Transverse colon (tissue), 4 donors: ENCODE results near the gene CACNA1E. TPM values are rescaled to one million over a fixed set of nuclear protein-coding genes. Genes with fewer than 3 reads are reported as not detected.

Experiments used
- DNase-seq: peaks from one replicate; pipeline ENCODE4 v3.0.0-alpha.2; 2019
- H3K27ac ChIP-seq, 4 donors: fragments of 200-600 bp; sonication (generic); 2 replicates each; pipeline ENCODE4 v1.5.1; 2016 to 2018; ENCODE audit warnings: inconsistent platforms in 4 of 4
- H3K27me3 ChIP-seq: fragments of 200-600 bp; sonication (generic); 2 replicates; pipeline ENCODE4 v1.5.1; 2017; ENCODE audit warnings: inconsistent platforms
- H3K36me3 ChIP-seq, 4 donors: fragments of 200-600 bp; sonication (generic); 2 replicates each; pipeline ENCODE4 v1.5.1; 2017 to 2019; ENCODE audit warnings: inconsistent platforms in 4 of 4
- H3K4me1 ChIP-seq, 4 donors: fragments of 200-600 bp; sonication (generic); 2 replicates each; pipeline ENCODE4 v1.5.1; 2017 to 2020; ENCODE audit warnings: inconsistent platforms in 4 of 4
- H3K4me3 ChIP-seq, 4 donors: fragments of 200-600 bp; sonication (generic); 1 replicate in 1 of 4; 2 replicates in 3 of 4; pipeline versions ENCODE4 v1.5.1 to v1.6.1; 2017 to 2019; ENCODE audit warnings: inconsistent platforms in 4 of 4
- H3K9me3 ChIP-seq, 2 donors: fragments of 200-600 bp; sonication (generic); 2 replicates each; pipeline ENCODE4 v1.5.1; 2017 to 2019; ENCODE audit warnings: inconsistent platforms in 2 of 2
- EP300 ChIP-seq: sonication (generic); formaldehyde crosslinking; IDR thresholded peaks from one replicate; pipeline ENCODE4 v1.6.1; 2017; ENCODE audit warnings: antibody characterized with exemption, low read depth
- POLR2A ChIP-seq: fragments of 450-650 bp; IDR thresholded peaks from one replicate; pipeline ENCODE4 v1.6.1; 2016; ENCODE audit warnings: antibody characterized with exemption, mild to moderate bottlenecking, moderate library complexity
- POLR2AphosphoS5 ChIP-seq, 3 donors: sonication (generic); formaldehyde crosslinking; IDR thresholded peaks; one replicate each; pipeline ENCODE4 v1.6.1; 2016; ENCODE audit warnings: antibody characterized with exemption in 3 of 3
- WGBS, 2 donors: methylation state at CpG; one replicate each; pipeline ENCODE4 v1.1.5; 2018; ENCODE audit warnings: low coverage in 1 of 2; 5-methylcytosine and 5-hydroxymethylcytosine counted together
- in situ Hi-C, 4 donors: fragments of 200-750 bp; cut with MboI; loops; one replicate each; pipeline versions ENCODE4 v1.15.0 to v1.15.1; 2017; ENCODE audit warnings: low sequenced_read_pairs in 3 of 4, low pct_ligation_motif_present in 1 of 4, low pct_unique_long_range_greater_than_20kb in 1 of 4
- intact Hi-C: fragments of 100-400 bp; cut with DNase I; formaldehyde crosslinking; loops from one replicate; pipeline ENCODE4 v1.15.1; 2023; ENCODE audit warnings: low total_unique reads
- total RNA-seq, 4 donors: library from RNA; depleted of rRNA; stranded (reverse); fragments of >200 nt; gene quantifications; one replicate each; pipeline ENCODE4 v1.1.0, GENCODE V29; 2016
- TF ChIP-seq, protein P1 (sequence below), 5 experiments: fragments of 200-600 bp in 3 of 5; fragments of 450-650 bp in 2 of 5; sonication (generic) in 3 of 5; IDR thresholded peaks; 1 replicate in 2 of 5; 2 replicates in 3 of 5; pipeline ENCODE4 v1.5.1; 2016 to 2017; ENCODE audit warnings: antibody characterized with exemption in 5 of 5, inconsistent platforms in 3 of 5, mild to moderate bottlenecking in 2 of 5, moderate library complexity in 1 of 5

The CACNA1E gene
- total RNA-seq, 4 donors from 2014 or later = under 0.01 to 0.16 (median 0.14) TPM; not detected in 1

DNA sequence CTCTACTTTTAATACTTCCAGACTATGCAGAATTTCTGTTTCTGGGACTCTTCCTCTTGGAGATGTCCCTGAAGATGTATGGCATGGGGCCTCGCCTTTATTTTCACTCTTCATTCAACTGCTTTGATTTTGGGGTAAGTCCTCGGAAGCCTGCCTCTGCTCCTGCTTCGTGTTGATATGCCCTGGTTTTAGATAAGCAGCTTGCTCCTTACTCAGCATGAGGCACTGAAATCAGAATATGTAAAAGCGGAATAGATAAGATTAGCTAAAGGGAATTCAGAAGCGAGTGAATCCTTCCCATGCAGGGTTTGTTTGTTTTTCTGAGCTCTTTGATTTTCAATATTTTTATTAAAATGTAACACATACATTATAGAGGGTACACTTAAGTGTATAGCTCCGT, 234.7 kb downstream of the CACNA1E start:
- H3K4me1 ChIP-seq = no peaks in the 10 kb centered on the region
- intact Hi-C loops = no loop called here
- H3K9me3 ChIP-seq = no peaks in the 10 kb centered on the region
- in situ Hi-C loops = no loop called here
- no peak overlapping the region for H3K4me3 ChIP-seq
- H3K36me3 ChIP-seq = no peaks in the 10 kb centered on the region
- DNase-seq = no peak
- TF ChIP-seq EP300 (no peak), POLR2AphosphoS5 (IDR thresholded peaks at IDR 0.05) (no peak), POLR2A (no peak)
- TF ChIP-seq, protein P1, sequence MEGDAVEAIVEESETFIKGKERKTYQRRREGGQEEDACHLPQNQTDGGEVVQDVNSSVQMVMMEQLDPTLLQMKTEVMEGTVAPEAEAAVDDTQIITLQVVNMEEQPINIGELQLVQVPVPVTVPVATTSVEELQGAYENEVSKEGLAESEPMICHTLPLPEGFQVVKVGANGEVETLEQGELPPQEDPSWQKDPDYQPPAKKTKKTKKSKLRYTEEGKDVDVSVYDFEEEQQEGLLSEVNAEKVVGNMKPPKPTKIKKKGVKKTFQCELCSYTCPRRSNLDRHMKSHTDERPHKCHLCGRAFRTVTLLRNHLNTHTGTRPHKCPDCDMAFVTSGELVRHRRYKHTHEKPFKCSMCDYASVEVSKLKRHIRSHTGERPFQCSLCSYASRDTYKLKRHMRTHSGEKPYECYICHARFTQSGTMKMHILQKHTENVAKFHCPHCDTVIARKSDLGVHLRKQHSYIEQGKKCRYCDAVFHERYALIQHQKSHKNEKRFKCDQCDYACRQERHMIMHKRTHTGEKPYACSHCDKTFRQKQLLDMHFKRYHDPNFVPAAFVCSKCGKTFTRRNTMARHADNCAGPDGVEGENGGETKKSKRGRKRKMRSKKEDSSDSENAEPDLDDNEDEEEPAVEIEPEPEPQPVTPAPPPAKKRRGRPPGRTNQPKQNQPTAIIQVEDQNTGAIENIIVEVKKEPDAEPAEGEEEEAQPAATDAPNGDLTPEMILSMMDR (IDR thresholded peaks at IDR 0.05) = no peak
- WGBS, 2 donors = 52 to 65% methylated on average over 3 to 6 of the region's 6 CpGs
- H3K27me3 ChIP-seq = no peaks in the 10 kb centered on the region
- H3K27ac ChIP-seq = no peak overlapping the region

DNA sequence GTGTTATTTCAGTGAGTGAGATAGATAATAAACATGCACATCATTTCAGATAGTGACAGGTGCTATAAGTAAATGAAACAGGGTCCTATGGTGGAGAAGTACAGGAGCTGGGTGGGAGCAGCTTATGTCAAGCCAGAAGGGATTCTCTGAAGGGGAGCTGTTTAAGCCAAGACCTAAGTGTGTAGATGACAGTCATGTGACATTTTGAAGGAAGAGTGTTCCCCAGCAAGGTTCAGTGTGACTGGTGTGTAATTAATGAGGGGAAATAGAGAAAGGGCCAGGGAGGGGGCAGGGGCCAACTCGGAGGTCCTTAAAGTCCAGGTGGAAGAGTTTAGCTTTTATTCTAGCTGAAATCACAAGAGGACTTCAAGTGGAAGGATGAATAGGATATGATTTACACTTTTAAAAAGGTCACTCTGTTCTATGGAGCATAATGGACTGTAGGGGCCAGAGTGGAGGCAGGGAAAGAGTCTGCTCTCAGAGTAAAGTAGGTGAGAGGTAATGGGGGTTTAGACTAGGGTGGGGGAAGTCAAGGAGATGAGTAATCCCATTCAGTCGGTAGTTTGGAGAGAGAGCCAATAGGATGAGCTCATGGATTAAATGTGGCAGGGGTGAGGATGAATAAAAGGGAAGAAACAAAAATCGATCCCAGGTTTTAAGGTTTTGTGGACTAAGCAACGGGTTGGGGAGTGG, 243.1 kb downstream of the CACNA1E start:
- DNase-seq = no peak
- no peak for TF ChIP-seq POLR2A
- TF ChIP-seq EP300 = no peak
- TF ChIP-seq, protein P1 (IDR thresholded peaks at IDR 0.05) = no peak
- no peak for TF ChIP-seq POLR2AphosphoS5 (IDR thresholded peaks at IDR 0.05)
- Histone ChIP-seq H3K27ac (no peak overlapping the region), H3K27me3 (no peaks in the 10 kb centered on the region), H3K36me3 (no peaks in the 10 kb centered on the region), H3K9me3 (no peaks in the 10 kb centered on the region), H3K4me3 (no peak overlapping the region), H3K4me1 (no peaks in the 10 kb centered on the region)
- intact Hi-C loops = no loop called here
- 50 to 53% methylated on average over 4 of the region's 4 CpGs for WGBS, 2 donors
- in situ Hi-C loops = no loop called here

DNA sequence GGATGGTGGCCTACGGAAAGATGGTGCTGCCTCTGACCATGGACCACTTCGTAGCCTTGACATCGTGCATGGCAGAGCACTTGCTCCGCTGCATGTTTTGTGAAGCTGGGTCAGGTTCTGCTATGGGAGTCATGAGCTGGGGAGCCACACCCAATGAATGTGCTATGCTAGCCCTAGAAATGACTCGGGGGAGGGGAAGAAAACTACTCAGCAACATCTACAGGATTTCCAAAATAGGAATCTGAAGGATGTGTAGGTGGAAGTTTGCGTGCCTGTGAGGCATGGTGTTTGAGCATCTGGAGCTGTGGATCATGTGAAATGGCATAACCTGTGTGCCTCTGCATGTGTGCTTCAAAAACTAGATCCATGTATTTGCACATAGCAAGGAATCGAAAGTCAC, 247.3 kb downstream of the CACNA1E start:
- in situ Hi-C loops = no loop called here
- intact Hi-C loops = no loop called here
- no peak overlapping the region for H3K27ac ChIP-seq

DNA sequence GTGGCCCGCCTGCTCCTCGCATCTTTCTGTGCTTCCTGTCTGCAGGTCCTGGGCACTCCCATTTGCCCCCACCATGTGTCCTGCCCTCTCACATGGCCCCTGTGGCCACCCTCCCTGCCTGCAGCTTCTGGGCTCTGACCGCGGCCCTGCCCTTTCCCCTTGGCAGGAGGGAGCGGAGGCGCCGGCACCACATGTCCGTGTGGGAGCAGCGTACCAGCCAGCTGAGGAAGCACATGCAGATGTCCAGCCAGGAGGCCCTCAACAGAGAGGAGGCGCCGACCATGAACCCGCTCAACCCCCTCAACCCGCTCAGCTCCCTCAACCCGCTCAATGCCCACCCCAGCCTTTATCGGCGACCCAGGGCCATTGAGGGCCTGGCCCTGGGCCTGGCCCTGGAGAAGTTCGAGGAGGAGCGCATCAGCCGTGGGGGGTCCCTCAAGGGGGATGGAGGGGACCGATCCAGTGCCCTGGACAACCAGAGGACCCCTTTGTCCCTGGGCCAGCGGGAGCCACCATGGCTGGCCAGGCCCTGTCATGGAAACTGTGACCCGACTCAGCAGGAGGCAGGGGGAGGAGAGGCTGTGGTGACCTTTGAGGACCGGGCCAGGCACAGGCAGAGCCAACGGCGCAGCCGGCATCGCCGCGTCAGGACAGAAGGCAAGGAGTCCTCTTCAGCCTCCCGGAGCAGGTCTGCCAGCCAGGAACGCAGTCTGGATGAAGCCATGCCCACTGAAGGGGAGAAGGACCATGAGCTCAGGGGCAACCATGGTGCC, 249.1 kb downstream of the CACNA1E start:
- H3K4me1 ChIP-seq = no peaks in the 10 kb centered on the region
- no peak overlapping the region for H3K4me3 ChIP-seq
- no peak overlapping the region for H3K27ac ChIP-seq
- in situ Hi-C loops (no loop called here), intact Hi-C loops (no loop called here)
- H3K9me3 ChIP-seq = no peaks in the 10 kb centered on the region
- no peaks in the 10 kb centered on the region for H3K27me3 ChIP-seq
- no peak for TF ChIP-seq EP300
- TF ChIP-seq POLR2A = no peak
- TF ChIP-seq, protein P1 (IDR thresholded peaks at IDR 0.05) = no peak
- no peaks in the 10 kb centered on the region for H3K36me3 ChIP-seq
- 95% methylated on average over 30 of the region's 31 CpGs; no CpG with 5 or more reads in 1 of the 2 donors for WGBS, 2 donors
- no peak for DNase-seq

More for the DNA sequence above, 247.3 kb downstream of the CACNA1E start:
- 88% methylated on average over 7 of the region's 7 CpGs; no CpG with 5 or more reads in 1 of the 2 donors for WGBS, 2 donors
- Histone ChIP-seq H3K9me3 (no peaks in the 10 kb centered on the region), H3K4me1 (no peaks in the 10 kb centered on the region), H3K36me3 (no peaks in the 10 kb centered on the region), H3K4me3 (no peak overlapping the region), H3K27me3 (no peaks in the 10 kb centered on the region)
- no peak for DNase-seq
- no peak for TF ChIP-seq EP300
- no peak for TF ChIP-seq POLR2AphosphoS5 (IDR thresholded peaks at IDR 0.05)
- TF ChIP-seq POLR2A = no peak
- TF ChIP-seq, protein P1 (IDR thresholded peaks at IDR 0.05) = no peak
